Fibroblast of skin of right biceps (primary cell): ENCODE data around the gene OR1M1.

Source experiments
- DNase-seq: peaks from one replicate; pipeline ENCODE4 v3.0.0-alpha.2; 2013

The OR1M1 gene

GRCh38 chr19:9075064-9075949 lies 11.6 kb upstream of the OR1M1 start:
- DNase-seq, result peak; percentile 95

GRCh38 chr19:9076901-9077300 lies 10.0 kb upstream of the OR1M1 start:
- DNase-seq, result no peak

- no peak for DNase-seq
These were observed 8.2 kb upstream of the OR1M1 start for GRCh38 chr19:9078651-9079050.

GRCh38 chr19:9107375-9107774 lies 20.5 kb downstream of the OR1M1 start, which contains the start of gene OR7G2:
TSS of gene OR7G2 (minus strand) at chr19:9107475. CDS start at chr19:9103243, 4,232 bp downstream.
- no peak for DNase-seq

- no peak for DNase-seq
These were observed 23.1 kb downstream of the OR1M1 start for GRCh38 chr19:9109959-9110358.

- DNase-seq, result no peak
These were observed 28.5 kb downstream of the OR1M1 start, which contains the start of gene OR7G1 for GRCh38 chr19:9115307-9115813. TSS of gene OR7G1 (minus strand) at chr19:9115763. CDS start at chr19:9115763, 0 bp downstream.

GRCh38 chr19:9116547-9116946 lies 29.7 kb downstream of the OR1M1 start:
- no peak for DNase-seq

- no peak for DNase-seq
These were observed 40.1 kb downstream of the OR1M1 start, which contains the start of gene OR7G3 for GRCh38 chr19:9126900-9127405. TSS of gene OR7G3 (minus strand) at chr19:9126950. CDS start at chr19:9126950, 0 bp downstream.

- peak; percentile 2 for DNase-seq
These were observed 41.3 kb downstream of the OR1M1 start for GRCh38 chr19:9128171-9128570.

- no peak for DNase-seq
These were observed 44.1 kb downstream of the OR1M1 start for GRCh38 chr19:9130965-9131364.

- DNase-seq, result no peak
These were observed 45.6 kb downstream of the OR1M1 start for GRCh38 chr19:9132422-9132821.

GRCh38 chr19:9139609-9140158 lies 52.8 kb downstream of the OR1M1 start:
- DNase-seq, result no peak

- peak; percentile 93 for DNase-seq
These were observed 53.5 kb downstream of the OR1M1 start, which contains the start of gene ZNF317 for GRCh38 chr19:9140159-9140874. TSS of gene ZNF317 (plus strand) at chr19:9140397. CDS start at chr19:9156017, 15,620 bp downstream.

- peak; percentile 13 for DNase-seq
These were observed 58.1 kb downstream of the OR1M1 start for GRCh38 chr19:9144920-9145319.
